Embryonic facial prominence (tissue), 1 donor: ENCODE measurements around the gene TRAP1.

ENCODE experiments used
- DNase-seq: peaks from one replicate; pipeline ENCODE4 v3.0.0-alpha.2; 2016; ENCODE audit errors: extremely low spot score

Gene TRAP1

GRCh38 chr16:3651461-3652372 lies 65.6 kb downstream of the TRAP1 start:
- no peak for DNase-seq

DNA sequence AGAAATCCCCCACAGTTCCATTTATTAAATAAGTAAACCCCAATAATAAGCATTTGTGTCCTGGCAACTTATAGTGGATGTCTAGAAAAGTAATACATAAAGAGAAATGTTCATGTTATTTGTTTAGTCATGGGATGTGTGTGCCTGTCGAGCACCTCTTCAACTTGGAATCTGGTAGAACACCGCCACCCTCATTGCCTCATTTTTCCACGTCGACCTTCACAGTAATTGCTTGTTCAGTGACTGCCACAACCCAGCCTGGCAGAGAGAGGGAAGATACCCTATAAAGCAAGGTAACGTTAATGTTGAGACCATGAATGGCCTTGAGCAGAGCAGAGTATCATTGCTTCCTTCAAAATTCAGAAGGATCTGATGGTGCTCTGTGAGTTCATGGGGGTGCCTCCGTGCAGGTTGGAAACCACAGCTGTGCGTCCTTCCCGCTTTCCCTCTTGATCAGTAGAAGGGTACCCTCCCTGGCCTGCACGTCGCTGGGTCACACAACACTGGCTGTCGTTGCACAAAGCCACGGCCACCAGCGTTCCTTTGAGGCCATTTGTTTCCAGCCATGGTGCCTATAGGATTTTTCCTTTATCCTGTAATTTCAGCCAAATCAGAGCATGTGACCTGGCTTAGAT lies 66.6 kb downstream of the TRAP1 start:
- DNase-seq: no peak

GRCh38 chr16:3646348-3646920 lies 70.9 kb downstream of the TRAP1 start:
- no peak for DNase-seq

GRCh38 chr16:3645504-3646347 lies 71.6 kb downstream of the TRAP1 start:
- peak; percentile 47 for DNase-seq

DNA sequence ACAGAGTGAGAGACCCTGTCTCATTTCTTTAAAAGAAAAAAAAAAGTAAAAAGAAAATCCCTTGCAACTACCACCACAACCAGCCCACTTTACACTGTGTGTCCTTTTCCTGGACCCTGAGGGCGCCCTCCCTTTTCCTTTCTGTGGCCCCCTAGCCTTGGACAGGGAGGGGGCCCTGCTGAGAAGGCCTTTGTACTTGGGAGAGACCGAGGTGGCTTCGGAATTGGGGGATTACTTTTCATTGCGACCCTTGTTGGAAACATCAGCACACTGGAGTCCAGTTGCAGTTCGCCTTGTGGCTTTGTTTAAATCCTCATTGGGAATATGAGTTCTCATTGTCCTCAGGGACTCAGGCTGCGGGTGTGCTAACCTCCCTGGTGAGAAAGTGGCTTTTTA lies 72.2 kb downstream of the TRAP1 start:
- DNase-seq: no peak

DNA sequence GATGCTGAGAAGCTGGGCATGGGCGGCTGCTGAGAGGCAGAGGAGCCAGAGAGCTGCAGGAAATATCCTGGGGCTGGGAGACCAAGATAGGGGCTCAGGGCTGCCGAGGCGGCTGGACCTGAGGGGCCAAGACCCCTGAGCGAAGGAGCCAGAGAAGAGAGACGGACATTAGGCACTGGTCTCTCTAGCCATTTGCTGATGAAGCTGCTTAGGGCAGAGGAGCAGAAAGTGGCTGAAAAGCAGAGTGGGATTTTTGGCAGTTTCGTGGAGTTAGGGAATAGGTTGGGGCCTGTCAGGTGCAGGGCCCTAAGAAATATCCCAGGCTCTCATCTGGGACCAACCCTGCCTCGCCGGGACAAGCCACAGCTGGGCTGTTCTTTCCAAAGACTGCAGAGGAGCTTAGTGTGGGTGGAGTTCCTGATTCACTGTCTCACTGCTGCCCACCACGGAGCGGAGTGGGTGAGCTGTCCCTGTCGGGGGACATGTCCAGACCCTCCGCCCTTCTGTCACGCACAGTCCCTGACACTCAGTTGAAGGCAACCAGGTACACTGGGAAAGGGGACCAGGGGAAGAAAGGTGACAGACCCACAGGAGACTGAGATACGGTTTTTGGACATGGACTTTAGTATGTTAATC lies 74.1 kb downstream of the TRAP1 start:
- DNase-seq: no peak

DNA sequence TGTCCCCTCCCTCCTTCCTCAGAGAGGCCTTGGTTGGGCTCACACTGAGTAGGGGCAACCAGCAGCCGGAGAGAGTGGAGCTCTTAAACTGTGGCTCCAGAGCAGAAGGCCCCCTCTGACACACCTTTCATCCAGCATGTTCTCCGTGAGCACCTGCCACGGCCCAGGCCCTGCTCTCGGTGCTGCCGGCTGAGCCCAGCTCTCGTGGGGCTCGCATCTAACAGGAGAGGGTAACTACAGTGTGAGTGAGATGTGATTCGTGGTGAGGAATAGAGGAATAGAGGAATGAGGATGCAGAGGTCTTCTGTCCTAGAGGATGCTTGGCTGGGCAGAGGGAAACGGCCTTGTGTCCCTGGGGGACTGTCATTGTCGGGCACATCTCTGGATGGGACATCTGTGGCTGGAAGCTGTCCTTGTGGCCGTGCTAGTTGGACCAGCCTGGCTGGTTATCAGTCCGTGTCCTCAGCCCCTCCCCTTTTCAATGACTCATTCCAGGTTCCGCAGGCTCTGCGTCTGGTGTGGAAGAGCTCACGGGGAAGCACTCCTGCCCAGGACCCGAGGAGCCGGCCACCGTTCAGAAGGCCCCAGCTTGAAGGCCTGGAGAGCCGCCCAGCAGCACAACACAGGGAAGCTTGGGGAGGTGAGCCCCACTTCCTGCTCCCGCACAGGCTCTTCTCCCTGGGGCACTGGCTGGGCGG lies 74.8 kb downstream of the TRAP1 start:
- no peak for DNase-seq

DNA sequence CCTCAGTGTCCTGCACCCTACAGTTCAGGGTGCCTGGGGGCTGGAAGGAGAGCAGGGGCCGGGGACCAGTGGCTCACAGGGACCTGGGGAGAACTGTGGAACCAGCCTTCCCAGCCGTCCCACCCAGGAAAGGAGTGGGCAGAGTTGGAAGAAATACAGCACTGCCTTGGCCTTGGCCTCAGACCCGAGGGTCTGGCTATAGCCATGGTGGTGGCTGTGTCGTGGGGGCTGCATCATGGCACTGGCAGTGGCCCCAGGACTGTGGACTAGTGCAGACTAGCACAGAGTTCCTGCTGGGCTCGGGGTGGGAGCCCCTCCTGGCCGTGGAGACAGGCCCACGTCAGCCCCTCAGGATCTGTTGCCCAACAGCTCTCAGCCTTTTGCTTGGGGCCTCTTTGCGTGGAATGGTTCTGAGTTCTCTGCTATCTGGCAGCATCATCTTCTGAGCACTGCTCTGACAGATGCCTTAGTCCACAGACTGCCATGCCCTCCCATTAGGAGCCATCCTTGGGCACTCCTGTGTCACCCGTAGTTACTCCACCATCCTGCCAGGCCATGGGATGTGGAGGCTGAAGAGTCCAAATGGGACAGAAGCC lies 75.4 kb downstream of the TRAP1 start:
- no peak for DNase-seq

DNA sequence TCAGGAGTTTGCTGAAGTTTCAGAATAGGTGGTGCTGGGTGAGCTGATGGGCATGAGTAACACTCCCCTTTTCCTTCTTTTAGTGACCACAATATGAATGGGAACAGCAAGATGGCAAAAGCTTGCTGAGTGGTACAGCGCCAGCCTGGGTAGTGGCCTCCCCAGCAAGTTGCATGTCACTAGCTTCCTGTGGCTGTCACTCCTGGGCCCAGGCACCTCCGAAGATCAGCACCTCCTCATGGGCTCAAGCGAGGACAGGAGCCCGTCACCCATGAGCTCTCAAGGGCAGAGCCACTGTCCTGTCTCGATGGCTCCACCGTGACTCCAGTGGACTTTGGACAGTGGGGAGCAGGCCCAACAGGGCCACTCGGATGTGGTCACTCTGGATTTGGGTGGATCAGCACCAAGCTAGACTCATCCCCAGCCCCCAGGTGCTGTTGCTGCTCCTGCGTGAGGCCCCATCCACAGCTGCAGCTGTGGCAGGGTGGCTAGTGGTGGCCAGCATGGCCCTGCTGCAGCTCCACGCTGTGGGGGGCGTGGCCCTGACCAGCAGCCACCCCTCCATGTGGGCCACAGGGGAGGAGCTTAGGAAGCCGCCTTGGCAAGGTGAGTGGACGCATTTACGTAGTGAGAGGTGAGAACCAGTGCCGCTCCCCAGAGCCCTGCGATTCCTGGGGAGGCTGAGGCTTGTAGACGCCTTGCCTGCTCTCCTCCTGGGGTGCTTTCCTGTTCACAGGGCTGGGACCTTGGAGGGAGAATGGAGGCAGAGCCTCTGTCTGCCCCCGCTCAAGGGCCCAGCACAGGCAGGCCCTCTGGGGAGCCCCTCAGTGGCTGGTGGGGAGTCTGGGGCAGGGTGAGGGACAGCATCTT lies 76.5 kb downstream of the TRAP1 start:
- no peak for DNase-seq

GRCh38 chr16:3640207-3640606 lies 77.1 kb downstream of the TRAP1 start:
- no peak for DNase-seq

GRCh38 chr16:3638916-3639644 lies 78.2 kb downstream of the TRAP1 start:
- DNase-seq: no peak

- DNase-seq: no peak
Observed at GRCh38 chr16:3637371-3637923, 79.9 kb downstream of the TRAP1 start.

DNA sequence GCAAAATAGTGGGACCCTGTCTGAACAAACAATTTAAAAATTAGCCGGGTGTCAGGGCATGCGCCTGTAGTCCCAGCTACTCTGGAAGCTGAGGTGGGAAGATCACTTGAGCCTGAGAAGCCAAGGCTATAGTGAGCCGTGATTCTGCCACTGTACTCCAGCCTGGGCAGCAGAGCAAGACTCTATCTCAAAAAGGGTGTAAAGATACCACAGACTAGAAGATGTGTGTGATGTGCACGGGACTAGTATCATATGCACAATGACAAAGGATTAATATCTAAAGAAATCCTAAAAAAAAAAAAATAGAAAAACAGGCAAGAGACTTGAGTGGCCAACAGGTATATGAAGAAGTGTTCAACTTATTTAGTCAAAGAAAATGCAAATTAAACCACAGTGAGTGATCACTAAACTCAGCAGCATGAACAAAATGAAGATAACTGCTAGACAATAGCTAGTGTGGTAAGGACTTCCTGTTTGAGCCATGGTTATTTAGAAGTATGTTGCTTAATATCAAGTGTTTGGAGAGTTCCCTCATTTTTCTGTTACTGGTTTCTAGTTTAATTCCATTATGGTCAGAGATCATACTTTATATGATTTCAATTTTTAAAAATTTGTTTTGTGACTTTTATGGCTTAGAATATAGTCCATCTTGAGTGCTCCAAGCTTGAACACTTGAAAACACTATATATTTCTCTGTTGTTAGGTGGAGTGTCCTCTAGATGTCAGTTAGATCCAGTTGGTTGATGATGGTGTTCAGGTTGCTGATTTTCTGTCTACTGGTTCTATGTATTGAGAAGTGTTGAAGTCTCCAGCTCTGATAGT lies 91.2 kb downstream of the TRAP1 start:
- no peak for DNase-seq

GRCh38 chr16:3625331-3625730 lies 92.0 kb downstream of the TRAP1 start:
- DNase-seq: no peak

- DNase-seq: no peak
Observed at GRCh38 chr16:3623642-3624041, 93.7 kb downstream of the TRAP1 start.

DNA sequence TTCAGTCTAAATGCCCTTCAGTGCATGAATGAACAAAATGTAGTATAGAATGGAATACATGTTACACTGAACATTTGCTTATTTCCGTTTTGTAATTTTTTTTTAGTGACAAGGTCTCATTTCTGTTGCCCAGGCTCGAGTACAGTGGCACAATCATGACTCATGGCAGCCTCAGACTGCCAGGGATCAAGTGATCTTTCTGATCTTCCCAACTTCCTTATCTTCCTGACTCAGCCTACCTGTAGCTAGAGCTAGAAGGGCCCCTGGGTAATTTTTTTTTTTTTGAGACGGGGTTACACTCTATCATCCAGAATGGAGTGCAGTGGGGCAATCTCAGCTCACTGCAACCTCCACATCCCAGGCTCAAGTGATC lies 98.6 kb downstream of the TRAP1 start:
- DNase-seq: no peak
